Measurements from ENCODE around the gene MARCHF7.

Gene MARCHF7

DNA sequence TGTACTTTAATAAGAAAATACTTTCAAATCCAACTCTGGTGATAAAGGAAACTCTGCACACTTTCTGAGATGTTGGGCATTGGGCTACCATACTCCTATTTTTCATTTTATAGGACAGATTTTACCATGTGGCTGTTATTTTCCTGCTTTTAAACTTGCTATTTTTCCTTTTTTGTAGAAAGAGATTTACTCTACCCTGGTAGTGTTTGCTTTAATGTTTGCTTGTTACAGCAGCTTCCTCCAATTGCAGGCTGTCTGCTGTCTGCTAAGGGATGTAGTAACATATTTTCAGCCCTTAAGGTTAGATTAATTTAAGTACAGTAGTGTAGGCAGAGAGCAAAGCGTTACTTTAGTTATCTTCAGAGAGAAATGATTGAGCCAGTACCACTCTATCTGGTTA is 38.6 kb downstream of the MARCHF7 start:
- no peak overlapping the region for H3K4me3 ChIP-seq (ENCODE audit: low read length)
- TF ChIP-seq, protein P1, sequence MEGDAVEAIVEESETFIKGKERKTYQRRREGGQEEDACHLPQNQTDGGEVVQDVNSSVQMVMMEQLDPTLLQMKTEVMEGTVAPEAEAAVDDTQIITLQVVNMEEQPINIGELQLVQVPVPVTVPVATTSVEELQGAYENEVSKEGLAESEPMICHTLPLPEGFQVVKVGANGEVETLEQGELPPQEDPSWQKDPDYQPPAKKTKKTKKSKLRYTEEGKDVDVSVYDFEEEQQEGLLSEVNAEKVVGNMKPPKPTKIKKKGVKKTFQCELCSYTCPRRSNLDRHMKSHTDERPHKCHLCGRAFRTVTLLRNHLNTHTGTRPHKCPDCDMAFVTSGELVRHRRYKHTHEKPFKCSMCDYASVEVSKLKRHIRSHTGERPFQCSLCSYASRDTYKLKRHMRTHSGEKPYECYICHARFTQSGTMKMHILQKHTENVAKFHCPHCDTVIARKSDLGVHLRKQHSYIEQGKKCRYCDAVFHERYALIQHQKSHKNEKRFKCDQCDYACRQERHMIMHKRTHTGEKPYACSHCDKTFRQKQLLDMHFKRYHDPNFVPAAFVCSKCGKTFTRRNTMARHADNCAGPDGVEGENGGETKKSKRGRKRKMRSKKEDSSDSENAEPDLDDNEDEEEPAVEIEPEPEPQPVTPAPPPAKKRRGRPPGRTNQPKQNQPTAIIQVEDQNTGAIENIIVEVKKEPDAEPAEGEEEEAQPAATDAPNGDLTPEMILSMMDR (conservative IDR thresholded peaks at IDR 0.05; ENCODE audit: low read depth, low read length), result no peak
- DNase-seq (ENCODE audit: low read depth), result no peak

DNA sequence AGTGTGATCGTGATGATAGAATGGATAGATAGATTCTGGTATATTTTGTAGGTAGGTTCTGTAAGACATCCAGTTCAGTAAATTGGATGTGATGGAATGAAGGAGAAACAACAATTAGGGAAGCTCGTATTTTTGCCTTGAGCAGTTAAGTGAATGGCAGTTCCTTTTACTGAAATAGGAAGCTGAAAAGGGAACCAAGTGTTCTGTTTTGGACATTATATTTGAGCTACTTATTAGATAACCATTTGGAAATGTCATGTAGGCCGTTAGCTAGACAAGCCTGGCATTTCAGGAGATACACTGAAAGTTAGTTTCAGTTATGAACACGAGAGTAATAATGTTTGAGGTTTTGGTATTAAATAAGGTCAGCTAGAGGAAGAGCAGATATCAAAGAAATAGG is 41.5 kb downstream of the MARCHF7 start:
- H3K4me3 ChIP-seq (ENCODE audit: low read length), result no peak overlapping the region
- DNase-seq (ENCODE audit: low read depth), result no peak
- TF ChIP-seq, protein P1 (conservative IDR thresholded peaks at IDR 0.05; ENCODE audit: low read depth, low read length), result no peak

DNA sequence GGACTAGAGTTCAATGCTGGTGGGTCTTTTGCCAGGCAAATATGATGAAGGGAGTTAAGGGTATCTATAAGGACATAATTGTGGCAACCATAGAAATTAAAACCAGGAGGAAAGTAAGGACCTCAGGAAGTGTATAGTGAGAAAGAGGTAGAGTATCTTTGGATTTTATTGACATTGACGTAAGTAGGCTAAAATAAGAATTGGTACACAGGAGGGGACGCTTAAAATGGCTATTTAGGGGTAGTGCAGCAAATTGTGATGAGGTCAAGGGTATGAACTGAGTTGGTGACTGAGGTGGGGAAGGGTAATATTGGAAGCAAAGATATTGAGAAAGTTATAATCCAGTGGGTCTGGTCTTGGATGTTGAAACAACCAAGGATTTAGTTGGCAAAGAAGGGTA is 42.7 kb downstream of the MARCHF7 start:
- TF ChIP-seq, protein P1 (conservative IDR thresholded peaks at IDR 0.05; ENCODE audit: low read depth, low read length), result no peak
- DNase-seq (ENCODE audit: low read depth), result no peak
- H3K4me3 ChIP-seq (ENCODE audit: low read length), result no peak overlapping the region

DNA sequence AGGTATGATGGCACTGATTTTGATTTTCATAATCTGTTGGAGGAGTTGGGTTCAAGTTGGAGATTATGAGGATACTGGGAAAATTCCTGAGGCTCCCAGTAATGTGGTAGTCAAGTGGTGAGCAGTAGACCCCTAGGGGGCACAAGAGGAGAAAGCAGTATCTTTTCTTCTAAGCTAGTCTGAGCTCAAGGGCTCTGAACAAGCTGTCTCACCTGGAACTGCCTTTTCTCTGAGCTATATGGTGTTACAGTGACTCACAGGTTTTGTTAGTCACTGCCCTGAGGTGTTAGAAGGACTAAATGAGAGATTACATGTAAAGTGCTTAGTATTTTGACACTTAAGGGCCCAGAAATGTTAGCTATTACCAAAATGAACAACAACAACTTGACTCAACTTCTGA is 43.5 kb downstream of the MARCHF7 start:
- TF ChIP-seq, protein P1 (conservative IDR thresholded peaks at IDR 0.05; ENCODE audit: low read depth, low read length), result peak; percentile 63
- no peak overlapping the region for H3K4me3 ChIP-seq (ENCODE audit: low read length)
- peak; percentile 46 for DNase-seq (ENCODE audit: low read depth)

DNA sequence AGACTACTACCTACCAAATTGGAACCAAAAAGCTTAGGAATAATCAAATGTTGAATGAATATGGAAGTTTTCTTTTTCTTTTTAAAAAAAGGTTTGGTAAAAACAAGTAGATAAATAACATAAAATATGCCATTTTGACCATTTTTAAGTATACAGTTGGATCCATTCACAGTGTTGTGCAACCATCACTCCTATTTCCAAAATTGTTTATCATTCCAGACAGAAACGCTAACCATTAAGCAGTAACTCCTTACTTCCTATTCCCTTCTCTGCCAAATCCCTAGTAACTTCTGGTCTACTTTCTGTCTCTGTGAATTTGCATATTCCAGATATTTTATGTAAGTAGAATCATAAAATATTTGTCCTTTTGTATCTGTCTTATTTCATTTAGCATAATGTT is 45.9 kb downstream of the MARCHF7 start:
- H3K4me3 ChIP-seq (ENCODE audit: low read length), result no peak overlapping the region
- TF ChIP-seq, protein P1 (conservative IDR thresholded peaks at IDR 0.05; ENCODE audit: low read depth, low read length), result no peak
- DNase-seq (ENCODE audit: low read depth), result no peak

DNA sequence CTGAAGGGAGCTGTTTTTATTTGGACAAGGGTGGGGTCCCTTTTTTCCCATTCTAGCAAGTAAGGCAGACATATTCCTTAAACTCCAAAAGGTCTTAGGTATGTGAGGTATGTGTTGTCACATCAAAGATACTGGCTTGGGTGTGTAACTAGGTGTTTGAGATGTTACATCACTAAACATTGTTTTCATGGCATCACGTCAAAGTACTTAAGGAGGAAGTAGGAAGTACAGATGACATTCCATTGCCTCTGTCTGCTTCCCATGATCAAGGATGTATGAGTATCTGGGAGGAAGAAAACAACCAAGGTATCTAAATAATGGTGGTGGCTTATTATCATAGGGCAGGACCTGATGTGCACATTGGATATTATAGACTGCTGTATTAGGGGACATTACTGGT is 46.4 kb downstream of the MARCHF7 start:
- TF ChIP-seq, protein P1 (conservative IDR thresholded peaks at IDR 0.05; ENCODE audit: low read depth, low read length), result no peak
- H3K4me3 ChIP-seq (ENCODE audit: low read length), result no peak overlapping the region
- DNase-seq (ENCODE audit: low read depth), result no peak

DNA sequence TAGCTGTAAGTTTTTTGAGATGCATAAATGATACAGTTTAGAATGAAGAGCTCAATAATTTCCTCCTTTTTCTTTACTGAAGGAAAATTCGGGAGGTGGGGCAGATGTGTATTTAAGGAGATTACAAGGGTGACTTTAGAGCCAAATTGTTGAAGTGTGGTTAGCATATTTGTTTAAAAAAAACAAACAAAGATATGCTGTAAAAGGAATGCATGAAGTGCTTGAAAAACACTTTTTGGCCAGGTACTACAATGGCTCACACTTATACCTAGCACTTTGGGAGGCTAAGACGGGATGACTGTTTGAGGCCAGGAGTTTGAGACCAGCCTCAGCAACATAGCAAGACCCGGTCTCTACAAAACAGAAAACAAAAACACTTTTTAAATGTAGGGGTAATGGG is 47.3 kb downstream of the MARCHF7 start:
- TF ChIP-seq, protein P1 (conservative IDR thresholded peaks at IDR 0.05; ENCODE audit: low read depth, low read length), result no peak
- DNase-seq (ENCODE audit: low read depth), result no peak

More for the DNA sequence above, 47.3 kb downstream of the MARCHF7 start:
- H3K4me3 ChIP-seq (ENCODE audit: low read length), result no peak overlapping the region
